Measurements from ENCODE around the gene USP46.
A peak's percentile ranks its signal among the peaks of the same experiment; 100 is the strongest.

The USP46 gene

DNA sequence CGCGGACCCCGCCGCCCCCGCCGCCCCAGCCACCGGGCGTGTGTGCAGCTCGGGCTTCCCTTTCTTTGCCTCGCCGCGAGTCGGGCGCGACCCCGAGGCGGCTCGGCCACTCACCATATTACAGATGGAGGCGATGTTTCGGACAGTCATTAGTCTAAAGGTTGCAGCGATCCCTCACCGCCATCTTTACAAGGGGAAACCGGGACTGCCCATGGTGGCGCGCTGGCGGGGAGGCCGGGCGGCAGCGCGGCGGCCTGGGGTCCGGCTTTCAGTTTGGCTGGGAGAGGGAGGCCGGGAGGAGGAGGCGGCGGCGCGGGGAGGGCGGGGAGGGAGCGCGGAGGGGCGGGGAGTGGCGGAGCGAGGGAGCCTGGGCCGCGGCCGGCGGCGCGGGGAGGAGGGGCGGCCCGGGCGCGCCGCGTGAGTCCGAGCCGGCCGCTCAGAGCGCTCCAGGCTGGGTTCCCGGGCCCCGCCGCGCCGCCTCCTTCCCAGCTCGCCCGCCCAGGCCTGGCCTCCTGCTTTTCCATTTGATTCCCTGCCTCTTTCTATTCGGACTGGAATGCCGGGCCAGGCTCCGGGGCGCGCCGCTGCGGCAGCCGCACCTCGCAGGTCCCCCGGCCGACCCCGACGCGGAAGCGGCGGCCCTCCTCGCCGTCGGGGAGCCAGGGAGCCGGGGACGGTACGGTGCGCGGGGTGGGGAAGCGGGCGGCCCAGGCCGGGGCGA lies at the start of gene USP46:
TSS of gene USP46 (minus strand) at position 301 of the 721 bp plus-strand sequence. CDS start at position 150, 151 bp downstream.
- peak; percentile 31 to 58 for DNase-seq

DNA sequence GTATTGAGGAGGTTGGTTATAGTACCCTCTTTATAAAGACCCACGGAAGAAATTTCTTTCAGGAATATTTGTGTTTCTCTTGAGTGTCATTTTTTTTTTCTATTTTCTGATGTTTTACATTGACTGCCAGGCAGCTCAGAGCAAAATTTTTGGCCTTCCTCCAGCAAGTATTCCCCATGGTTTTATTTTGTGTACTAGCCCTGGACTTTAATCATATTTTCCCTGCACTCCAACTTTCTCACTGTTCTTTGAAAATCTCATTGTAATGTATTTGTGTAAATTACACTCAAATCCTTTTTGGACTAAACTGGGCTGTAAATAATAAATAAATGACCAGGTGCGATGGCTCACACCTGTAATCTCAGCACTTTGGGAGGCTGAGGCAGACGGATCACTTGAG lies 45.6 kb upstream of the USP46 start:
- DNase-seq: no peak

GRCh38 chr4:52704133-52704532 lies 45.0 kb upstream of the USP46 start:
- no peak for DNase-seq

DNA sequence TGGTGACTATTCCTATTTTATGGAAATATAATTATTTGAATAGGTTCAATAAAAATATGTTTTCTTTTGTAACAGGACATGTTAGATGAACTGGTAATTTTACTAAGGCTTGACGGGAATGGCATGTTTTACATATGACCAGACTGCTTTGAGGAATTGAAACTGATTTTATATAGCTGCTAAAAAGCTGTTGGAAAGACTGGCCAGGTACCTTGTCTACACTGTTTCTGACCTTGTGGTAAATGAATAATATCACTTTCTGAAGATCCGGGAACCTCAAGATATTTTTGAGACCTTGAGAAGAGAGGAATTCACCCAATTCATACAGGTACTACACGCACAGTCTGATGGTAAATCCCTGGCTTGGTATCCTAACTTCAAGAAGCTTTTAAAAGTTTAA lies 42.1 kb upstream of the USP46 start:
- no peak for DNase-seq

DNA sequence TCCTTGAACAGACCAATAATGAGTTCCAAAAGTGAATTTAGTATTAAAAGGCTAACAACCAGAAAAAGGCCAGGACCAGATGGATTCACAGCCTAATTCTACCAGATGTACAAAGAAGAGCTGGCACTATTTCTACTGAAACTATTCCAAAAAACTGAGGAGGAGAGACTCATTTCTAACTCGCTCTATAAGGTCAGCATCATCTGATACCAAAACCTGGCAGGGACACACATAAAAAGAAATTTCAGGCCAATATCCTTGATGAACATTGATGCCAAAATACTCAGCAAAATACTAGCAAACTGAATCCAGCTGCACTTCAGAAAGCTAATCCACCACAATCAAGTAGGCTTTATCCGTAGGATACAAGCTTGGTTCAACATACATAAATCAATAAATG lies 35.8 kb upstream of the USP46 start:
- DNase-seq: no peak

DNA sequence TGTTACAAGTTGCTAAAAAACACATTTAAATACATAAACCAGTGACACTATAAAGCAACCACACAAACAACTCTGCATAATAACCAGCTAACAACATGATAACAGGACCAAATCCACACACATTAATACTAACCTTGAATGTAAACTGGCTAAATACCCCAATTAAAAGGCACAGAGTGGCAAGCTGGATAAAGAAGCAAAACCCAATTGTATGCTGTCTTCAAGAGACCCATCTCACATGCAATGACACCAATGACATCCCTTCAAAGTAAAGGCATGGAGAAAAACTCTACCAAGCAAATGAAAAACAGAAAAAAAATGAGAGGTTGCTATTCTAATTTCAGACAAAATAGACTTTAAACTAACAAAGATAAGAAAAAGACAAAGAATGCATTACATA lies 34.4 kb upstream of the USP46 start:
- no peak for DNase-seq

DNA sequence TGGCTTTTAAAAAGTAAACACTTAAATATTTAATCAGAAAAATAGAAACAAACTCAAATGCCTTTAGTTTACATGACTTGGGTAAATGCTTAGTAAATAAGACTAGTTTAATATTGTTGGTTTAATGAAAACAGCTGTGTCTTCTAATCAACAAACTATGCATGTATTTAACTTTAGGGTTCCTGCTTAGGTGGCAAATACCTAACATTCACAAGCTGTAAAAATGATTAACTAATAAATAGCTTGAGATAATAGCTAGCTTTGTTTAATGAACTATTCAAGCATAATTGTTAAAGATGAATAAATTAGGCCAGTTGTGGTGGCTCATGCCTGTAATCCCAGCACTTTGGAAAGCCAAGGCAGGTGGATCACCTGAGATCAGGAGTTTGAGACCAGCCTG lies 30.0 kb upstream of the USP46 start:
- DNase-seq: no peak

DNA sequence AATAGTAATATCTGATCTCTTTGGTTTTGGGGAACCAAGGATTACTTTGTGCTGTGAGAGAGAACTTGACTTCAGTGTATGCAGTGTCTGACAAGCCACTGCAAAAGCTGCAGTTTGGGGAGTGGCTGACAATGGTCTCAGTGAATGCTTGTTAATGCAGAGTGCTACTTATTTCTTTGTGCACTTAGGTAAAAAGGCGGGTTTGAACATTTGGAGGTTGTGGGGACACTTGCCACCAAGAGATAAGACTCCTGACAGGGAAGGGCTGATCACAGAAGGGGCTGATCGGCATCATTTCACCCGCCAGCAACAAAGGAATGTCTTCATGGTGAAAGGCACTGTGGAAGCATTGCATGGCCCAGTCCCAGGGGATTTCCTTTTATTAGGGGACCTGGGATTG lies 28.6 kb upstream of the USP46 start:
- DNase-seq: no peak

GRCh38 chr4:52685316-52685715 lies 26.2 kb upstream of the USP46 start:
- DNase-seq: no peak

DNA sequence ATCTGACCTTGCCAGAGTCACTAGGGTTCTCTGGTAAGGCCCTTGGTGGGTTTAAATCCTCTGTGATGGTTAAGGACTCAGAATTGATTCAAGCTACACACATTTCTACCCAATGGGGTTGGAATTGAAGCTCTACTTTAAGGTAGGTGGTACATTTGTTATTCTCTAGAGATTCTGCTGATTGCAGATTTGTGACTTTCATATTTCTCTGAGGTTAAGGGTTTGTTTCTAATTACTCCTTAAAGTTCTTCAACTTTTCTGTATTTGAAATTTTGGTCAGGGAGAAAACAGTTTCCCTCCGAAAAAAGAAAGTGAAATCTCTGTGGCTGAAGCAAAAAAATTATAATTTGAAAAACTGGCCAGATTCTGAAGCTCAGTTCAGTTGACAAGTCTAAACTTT lies 25.8 kb upstream of the USP46 start:
- no peak for DNase-seq

DNA sequence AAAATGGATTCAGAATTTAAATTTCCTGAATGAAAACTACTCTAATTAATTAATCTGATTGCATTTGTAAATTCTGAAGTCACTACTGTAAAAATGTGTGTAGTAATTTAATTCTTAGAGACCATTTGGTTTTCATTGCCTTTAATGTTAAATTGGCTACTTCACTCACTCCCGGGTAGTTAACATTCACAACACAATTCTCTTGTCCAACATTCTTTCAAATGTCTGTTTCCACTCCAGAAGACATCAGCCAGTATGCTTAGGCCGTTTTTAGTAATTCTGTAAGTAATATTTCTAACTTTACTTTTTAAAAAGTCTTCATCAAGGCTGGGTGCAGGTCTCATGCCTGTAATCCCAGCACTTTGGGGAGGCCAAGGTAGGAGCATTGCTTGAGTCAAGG lies 21.3 kb upstream of the USP46 start:
- no peak for DNase-seq

DNA sequence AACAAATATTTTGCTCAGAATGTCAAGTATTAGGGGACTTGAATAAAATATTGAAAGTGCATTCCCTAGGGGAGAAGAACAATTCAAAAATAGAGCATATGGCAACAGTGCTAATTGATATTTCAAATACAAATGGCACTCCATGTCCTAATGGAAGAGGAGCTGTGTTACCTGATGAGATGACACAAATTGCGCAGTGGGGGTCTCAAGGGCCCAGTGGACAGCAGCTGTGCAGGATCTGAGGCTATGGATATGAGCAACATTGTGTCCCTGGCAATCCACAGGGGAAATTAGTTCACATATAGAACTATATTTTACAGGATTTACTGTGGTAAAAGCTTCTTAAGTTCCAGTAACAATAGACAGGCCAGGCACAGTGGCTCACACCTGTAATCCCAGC lies 17.4 kb upstream of the USP46 start:
- DNase-seq: no peak

- no peak for DNase-seq
These were observed 16.0 kb upstream of the USP46 start for GRCh38 chr4:52675111-52675510.

GRCh38 chr4:52670739-52671138 lies 11.6 kb upstream of the USP46 start:
- no peak for DNase-seq

- DNase-seq: no peak
These were observed 11.0 kb upstream of the USP46 start for GRCh38 chr4:52670121-52670520.

DNA sequence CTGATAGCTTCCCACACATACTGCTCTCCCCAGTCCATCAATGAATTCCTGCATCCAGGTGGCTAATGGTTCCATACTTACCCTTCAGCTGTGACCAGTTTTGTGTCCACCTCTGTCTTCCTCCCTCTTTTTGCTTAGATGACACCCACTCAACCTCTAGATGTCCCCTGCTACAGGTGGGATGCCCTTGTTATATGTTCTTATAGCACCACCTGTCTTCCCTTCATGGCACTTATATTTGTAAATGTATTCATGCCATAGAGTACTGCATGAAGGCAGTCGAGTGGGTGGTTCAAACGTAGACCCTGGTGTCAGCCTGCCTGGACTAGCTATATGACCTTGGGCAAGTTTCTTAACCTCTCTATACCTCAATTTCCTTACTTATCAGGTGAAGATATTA lies 6.5 kb upstream of the USP46 start:
- peak in 1 of 2 donors; percentile 52 for DNase-seq

GRCh38 chr4:52664479-52664878 lies 5.4 kb upstream of the USP46 start:
- no peak for DNase-seq

DNA sequence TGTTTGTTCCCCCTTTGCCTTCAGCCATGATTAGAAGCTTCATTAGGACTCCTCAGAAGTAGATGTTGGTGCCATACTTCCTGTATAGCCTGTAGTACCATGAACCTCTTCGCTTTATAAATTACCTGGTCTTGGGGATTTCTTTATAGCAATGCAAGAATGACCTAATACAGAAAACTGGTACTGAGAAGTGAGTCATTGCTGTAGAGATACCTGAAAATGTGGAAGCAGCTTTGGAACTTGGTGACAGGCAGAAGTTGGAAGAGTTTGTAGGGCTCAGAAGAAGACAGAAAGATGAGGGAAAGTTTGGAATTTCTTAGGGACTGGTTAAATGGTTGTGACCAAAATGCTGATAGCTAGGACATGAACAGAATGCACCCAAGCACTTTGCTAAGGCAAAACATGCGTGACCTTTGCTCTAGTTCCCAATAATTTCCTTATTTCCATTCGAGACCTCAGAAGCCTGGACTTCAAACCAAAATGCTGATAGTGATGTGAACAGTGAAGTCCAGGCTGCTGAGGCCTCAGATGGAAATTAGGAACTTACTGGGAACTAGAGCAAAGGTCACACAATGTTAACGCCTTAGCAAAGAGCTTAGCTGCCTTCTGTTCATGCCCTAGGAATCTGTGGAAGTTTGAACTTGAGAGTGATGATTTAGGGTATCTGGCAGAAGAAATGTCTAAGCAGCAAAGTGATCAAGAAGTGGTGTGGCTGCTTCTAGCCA lies 3.0 kb upstream of the USP46 start:
- DNase-seq: no peak

- DNase-seq: no peak
These were observed 1.5 kb upstream of the USP46 start for GRCh38 chr4:52660643-52661042.

DNA sequence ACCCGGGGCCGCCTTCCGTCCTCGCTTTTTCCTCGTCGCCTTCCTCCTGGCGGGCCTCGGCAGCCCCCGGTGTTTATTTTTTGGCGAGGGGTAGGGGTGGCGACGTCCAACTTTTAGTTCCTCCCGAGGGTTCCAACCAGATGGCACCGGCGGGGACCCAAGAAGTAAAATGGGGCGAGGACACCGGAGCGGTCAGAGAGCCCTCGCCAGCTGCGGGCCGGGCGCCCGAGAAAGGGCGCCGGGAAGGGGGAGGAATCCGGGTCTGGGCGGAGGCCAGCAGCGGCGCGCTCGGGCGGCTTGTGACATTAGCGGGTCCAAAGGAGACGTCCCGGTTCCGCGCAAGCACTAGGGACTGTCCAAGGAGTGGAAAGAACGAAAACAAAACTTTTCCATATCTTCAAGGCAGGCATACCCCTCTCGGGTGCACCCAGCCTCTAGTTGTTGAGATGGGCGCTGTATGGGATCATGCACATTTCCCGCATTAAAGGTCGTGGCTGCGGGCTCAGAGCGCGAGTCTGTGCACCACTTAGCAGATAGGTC lies 691 bp upstream of the USP46 start:
- DNase-seq: peak in 1 of 2 donors; percentile 27

GRCh38 chr4:52658641-52659000 lies 480 bp downstream of the USP46 start:
- DNase-seq: no peak

DNA sequence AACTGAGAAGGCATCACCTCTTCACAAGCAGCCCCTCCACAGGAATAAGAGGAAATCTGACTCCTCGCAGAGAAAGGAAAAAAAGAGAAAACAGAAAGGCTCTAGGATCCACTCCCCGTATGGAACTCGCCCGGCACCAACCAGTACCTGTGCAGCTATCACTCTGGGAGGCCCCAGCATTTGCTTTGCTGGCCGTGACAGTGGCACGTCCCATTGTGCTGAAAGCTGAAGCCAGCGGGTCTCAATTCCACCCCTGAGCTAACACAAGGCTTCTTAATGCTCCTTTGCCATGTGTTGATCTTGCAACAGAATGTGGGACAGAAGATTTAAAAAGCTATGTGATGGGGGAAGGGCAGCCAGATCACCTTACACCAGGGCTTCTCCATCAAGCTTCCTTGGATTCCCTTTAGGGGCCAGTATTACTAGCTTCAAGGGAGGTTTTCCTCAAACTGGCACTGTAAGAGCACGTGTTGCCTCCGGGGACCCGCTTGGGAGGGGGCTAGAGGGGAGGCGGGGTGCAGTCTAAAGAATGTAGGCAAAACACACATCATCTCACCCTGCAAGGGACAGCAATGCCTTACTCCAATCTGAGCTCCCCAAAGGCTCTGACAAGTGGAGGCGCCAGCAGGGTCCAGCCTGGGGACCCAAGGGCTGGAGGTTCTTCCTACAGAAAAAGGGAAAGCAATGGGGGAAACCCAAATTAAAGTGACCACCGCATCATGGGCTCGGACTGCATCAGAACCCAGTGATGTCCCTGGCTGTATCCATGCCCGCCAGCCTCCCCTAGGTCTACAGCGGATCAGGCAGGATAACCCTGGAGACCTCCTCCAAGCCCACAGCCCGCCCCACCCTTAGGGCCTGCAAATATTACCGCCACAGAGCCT lies 1.2 kb downstream of the USP46 start:
- DNase-seq: no peak

DNA sequence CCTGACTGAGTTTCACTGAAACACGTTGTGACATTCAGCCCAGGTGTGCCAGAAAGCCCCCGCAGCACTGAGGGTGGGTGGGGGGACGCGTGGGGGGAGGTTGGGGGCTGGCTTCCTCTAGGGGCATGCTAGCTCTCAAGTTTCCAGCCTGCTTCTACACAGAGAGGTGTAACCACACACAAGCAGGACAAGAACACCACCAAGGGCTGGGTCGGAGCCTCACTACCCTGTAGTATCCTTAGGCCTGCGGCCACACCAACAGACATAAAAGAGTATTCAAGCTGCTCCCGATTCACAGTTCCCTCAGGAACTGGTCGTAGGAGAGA lies 1.8 kb downstream of the USP46 start:
- DNase-seq: no peak

DNA sequence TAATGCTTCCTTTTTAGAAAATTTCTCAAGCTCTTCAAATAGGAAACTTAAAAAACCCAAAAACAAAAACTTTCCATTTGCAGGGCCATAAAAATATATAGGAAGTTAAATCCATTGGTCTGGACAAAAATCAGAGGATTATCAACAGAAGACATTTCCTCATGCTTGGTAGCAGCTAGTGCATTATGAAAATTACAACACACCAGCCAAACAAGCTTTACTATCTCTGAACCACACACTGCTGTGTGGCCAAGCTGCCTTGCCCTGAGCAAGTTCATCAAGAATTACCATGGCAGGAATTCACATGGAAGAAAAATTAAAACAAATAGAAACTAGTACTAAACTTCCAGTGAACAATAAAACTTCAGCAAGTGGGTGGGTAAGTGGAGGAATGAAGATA lies 3.6 kb downstream of the USP46 start:
- no peak for DNase-seq

Measured in CD4-positive, alpha-beta T cell treated with Interferon alpha-2 for 1 hour (primary cell).